IMR-90 (cell line): Measurements from ENCODE around the gene TMEM33.
A peak's percentile ranks its signal among the peaks of the same experiment; 100 is the strongest.

ENCODE experiments used
- CHD1 ChIP-seq: IDR thresholded peaks from 2 replicates; pipeline ENCODE4 v1.6.1; 2012; ENCODE audit warnings: low read depth, low read length, improper control_type of control experiment
- CTCF ChIP-seq: conservative IDR thresholded peaks from 2 replicates; pipeline ENCODE4 v1.5.1; 2012; ENCODE audit warnings: mild to moderate bottlenecking, low read depth, low read length, improper control_type of control experiment
- NFE2L2 ChIP-seq: fragments of 150-350 bp; IDR thresholded peaks from 2 replicates; pipeline ENCODE4 v1.6.1; 2016; ENCODE audit warnings: low read depth, mild to moderate bottlenecking, low read length
- POLR2A ChIP-seq: IDR thresholded peaks from 2 replicates; pipeline ENCODE4 v1.6.1; 2012; ENCODE audit warnings: mild to moderate bottlenecking, low read depth, low read length
- RAD21 ChIP-seq: IDR thresholded peaks from 2 replicates; pipeline ENCODE4 v1.6.1; 2012; ENCODE audit warnings: low read length, improper control_type of control experiment
- RCOR1 ChIP-seq: IDR thresholded peaks from 2 replicates; pipeline ENCODE4 v1.6.1; 2012; ENCODE audit warnings: mild to moderate bottlenecking, low read length, improper control_type of control experiment; ENCODE audit not compliant: insufficient replicate concordance
- USF2 ChIP-seq: fragments of 150-350 bp; IDR thresholded peaks from 2 replicates; pipeline ENCODE4 v1.6.1; 2017; ENCODE audit warnings: mild to moderate bottlenecking, antibody characterized with exemption, low read length, low read depth
- TF ChIP-seq, protein P1 (sequence below): fragments of 150-350 bp; IDR thresholded peaks from 2 replicates; pipeline ENCODE4 v1.6.1; 2016; ENCODE audit warnings: low read depth, mild to moderate bottlenecking, low read length, moderate library complexity, borderline replicate concordance

- TF ChIP-seq NFE2L2: no peak
- TF ChIP-seq, protein P1, sequence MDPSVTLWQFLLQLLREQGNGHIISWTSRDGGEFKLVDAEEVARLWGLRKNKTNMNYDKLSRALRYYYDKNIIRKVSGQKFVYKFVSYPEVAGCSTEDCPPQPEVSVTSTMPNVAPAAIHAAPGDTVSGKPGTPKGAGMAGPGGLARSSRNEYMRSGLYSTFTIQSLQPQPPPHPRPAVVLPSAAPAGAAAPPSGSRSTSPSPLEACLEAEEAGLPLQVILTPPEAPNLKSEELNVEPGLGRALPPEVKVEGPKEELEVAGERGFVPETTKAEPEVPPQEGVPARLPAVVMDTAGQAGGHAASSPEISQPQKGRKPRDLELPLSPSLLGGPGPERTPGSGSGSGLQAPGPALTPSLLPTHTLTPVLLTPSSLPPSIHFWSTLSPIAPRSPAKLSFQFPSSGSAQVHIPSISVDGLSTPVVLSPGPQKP: no peak
- peak; percentile 96 for TF ChIP-seq POLR2A
- TF ChIP-seq RCOR1: no peak
- TF ChIP-seq CHD1: 0 out of 2 replicates have a peak, but pooled peaks have one; percentile 24
- peak; percentile 26 for TF ChIP-seq CTCF
- TF ChIP-seq RAD21: no peak
- TF ChIP-seq USF2: no peak
Observed at GRCh38 chr4:41990365-41991111, 55.3 kb downstream of the TMEM33 start, which contains the start of gene SLC30A9.
